ENCODE measurements around the gene PDE5A. TPM values are rescaled to one million over a fixed set of nuclear protein-coding genes. Genes with fewer than 3 reads are reported as not detected.

The PDE5A gene
- total and polyA plus RNA-seq, 12 donors: 6.7 to 23.2 (median 14.2) TPM

GRCh38 chr4:119479835-119480234 is 148.8 kb downstream of the PDE5A start:
- intact Hi-C loops (cut with DNase I): no loop called here
- H3K4me1 ChIP-seq (replicated peaks in 1 of 2): no peaks in the 10 kb centered on the region
- DNase-seq: no peak
- H3K36me3 ChIP-seq (replicated peaks in 1 of 2): no peaks in the 10 kb centered on the region
- H3K27me3 ChIP-seq: no peaks in the 10 kb centered on the region
- no peak overlapping the region for H3K4me3 ChIP-seq
- H3K9me3 ChIP-seq (replicated peaks in 1 of 3): no peaks in the 10 kb centered on the region
- no peak overlapping the region for H3K27ac ChIP-seq
- TF ChIP-seq POLR2A (IDR thresholded peaks at IDR 0.05) (no peak), CTCF (IDR thresholded peaks at IDR 0.05) (no peak)

- Histone ChIP-seq H3K27ac (no peak overlapping the region), H3K4me3 (no peak overlapping the region), H3K4me1 (replicated peaks in 1 of 2) (no peaks in the 10 kb centered on the region), H3K9me3 (replicated peaks in 1 of 3) (no peaks in the 10 kb centered on the region), H3K36me3 (replicated peaks in 1 of 2) (no peaks in the 10 kb centered on the region), H3K27me3 (no peaks in the 10 kb centered on the region)
- intact Hi-C loops (cut with DNase I): no loop called here
- WGBS, 4 donors: 89 to 97% (median 94%) methylated on average over 2 of the region's 2 CpGs
- no peak for DNase-seq
- no peak for TF ChIP-seq POLR2A (IDR thresholded peaks at IDR 0.05)
Observed at GRCh38 chr4:119479180-119479808, 149.3 kb downstream of the PDE5A start.

GRCh38 chr4:119478446-119479179 is 150.0 kb downstream of the PDE5A start:
- intact Hi-C loops (cut with DNase I): no loop called here
- H3K36me3 ChIP-seq (replicated peaks in 1 of 2): no peaks in the 10 kb centered on the region
- no peaks in the 10 kb centered on the region for H3K27me3 ChIP-seq
- H3K27ac ChIP-seq: no peak overlapping the region
- no peak for DNase-seq
- no peaks in the 10 kb centered on the region for H3K9me3 ChIP-seq (replicated peaks in 1 of 3)
- no peak overlapping the region for H3K4me3 ChIP-seq
- TF ChIP-seq POLR2A (IDR thresholded peaks at IDR 0.05) (no peak), CTCF (IDR thresholded peaks at IDR 0.05) (no peak)
- H3K4me1 ChIP-seq (replicated peaks in 1 of 2): no peaks in the 10 kb centered on the region

- intact Hi-C loops (cut with DNase I): no loop called here
- H3K27me3 ChIP-seq: no peaks in the 10 kb centered on the region
- no peak overlapping the region for H3K4me3 ChIP-seq
- DNase-seq: no peak
- no peaks in the 10 kb centered on the region for H3K9me3 ChIP-seq (replicated peaks in 1 of 3)
- no peaks in the 10 kb centered on the region for H3K4me1 ChIP-seq (replicated peaks in 1 of 2)
- H3K27ac ChIP-seq: no peak overlapping the region
- TF ChIP-seq POLR2A (IDR thresholded peaks at IDR 0.05): no peak
- no peak for TF ChIP-seq CTCF (IDR thresholded peaks at IDR 0.05)
- no peaks in the 10 kb centered on the region for H3K36me3 ChIP-seq (replicated peaks in 1 of 2)
Observed at GRCh38 chr4:119477412-119478053, 151.1 kb downstream of the PDE5A start.

Data from adrenal gland (tissue), 12 donors.